MG63 (cell line): ENCODE measurements around the gene TRAF2. TPM values are rescaled to one million over a fixed set of nuclear protein-coding genes. Genes with fewer than 3 reads are reported as not detected.

Experiments
- total RNA-seq: library from RNA; depleted of rRNA; stranded (reverse); fragments of >200 nt; shearing (Covaris generic); gene quantifications from 2 replicates; pipeline ENCODE4 v1.2.3, GENCODE V29; 2014; ENCODE audit warnings: low replicate concordance; rRNA removed

Gene TRAF2
- total RNA-seq, 1 experiment from 2014 or later: 46.5 TPM

Other genes starting within 250 kb of the TRAF2 start
- gene EGFL7, start 223.6 kb upstream of the TRAF2 start, total RNA-seq: 24.5 and 25.9 TPM in 2 replicates
- gene AGPAT2, start 199.1 kb upstream of the TRAF2 start, total RNA-seq: 58.8 and 116 TPM in 2 replicates
- 11.5 and 13.3 TPM in 2 replicates for gene DIPK1B, start 173.9 kb upstream of the TRAF2 start, total RNA-seq
- gene LCN10, start 143.6 kb upstream of the TRAF2 start, total RNA-seq: not detected in 2 replicates
- gene LCN6, start 138.0 kb upstream of the TRAF2 start, total RNA-seq: not detected in 2 replicates
- gene LCN8, start 128.3 kb upstream of the TRAF2 start, total RNA-seq: not detected in 2 replicates
- not detected in 2 replicates for gene LCN15, start 122.0 kb upstream of the TRAF2 start, total RNA-seq
- 53.9 and 57.5 TPM in 2 replicates for gene TMEM141, start 95.2 kb upstream of the TRAF2 start, total RNA-seq
- gene CCDC183, start 90.2 kb upstream of the TRAF2 start, total RNA-seq: not detected in 2 replicates
- 67.4 and 101 TPM in 2 replicates for gene RABL6, start 78.6 kb upstream of the TRAF2 start, total RNA-seq
- gene AJM1, start 44.0 kb upstream of the TRAF2 start, total RNA-seq: 0.82 TPM in 1 of 2 replicates, not detected in the other
- 47.1 and 74.1 TPM in 2 replicates for gene PHPT1, start 37.1 kb upstream of the TRAF2 start, total RNA-seq
- 0.44 and 0.63 TPM in 2 replicates for gene MAMDC4, start 34.2 kb upstream of the TRAF2 start, total RNA-seq
- gene EDF1, start 20.2 kb upstream of the TRAF2 start, total RNA-seq: 402 and 494 TPM in 2 replicates
- gene FBXW5, start 58.2 kb downstream of the TRAF2 start, total RNA-seq: 66.3 and 88.3 TPM in 2 replicates
- not detected in 2 replicates for gene C8G, start 58.7 kb downstream of the TRAF2 start, total RNA-seq
- gene LCN12, start 65.8 kb downstream of the TRAF2 start, total RNA-seq: not detected in 2 replicates
- gene PTGDS, start 91.0 kb downstream of the TRAF2 start, total RNA-seq: not detected in 2 replicates
- not detected in 2 replicates for gene LCNL1, start 96.5 kb downstream of the TRAF2 start, total RNA-seq
- gene PAXX, start 105.9 kb downstream of the TRAF2 start, total RNA-seq: 27.5 and 63.0 TPM in 2 replicates
- gene CLIC3, start 110.1 kb downstream of the TRAF2 start, total RNA-seq: not detected in 2 replicates
- gene ABCA2, start 141.7 kb downstream of the TRAF2 start, total RNA-seq: 10.9 and 11.7 TPM in 2 replicates
- gene FUT7, start 145.6 kb downstream of the TRAF2 start, total RNA-seq: not detected in 2 replicates
- 86.9 and 253 TPM in 2 replicates for gene NPDC1, start 159.7 kb downstream of the TRAF2 start, total RNA-seq
- gene ENTPD2, start 167.5 kb downstream of the TRAF2 start, total RNA-seq: not detected in 2 replicates
- gene SAPCD2, start 184.0 kb downstream of the TRAF2 start, total RNA-seq: 20.8 and 32.5 TPM in 2 replicates
- gene UAP1L1, start 191.0 kb downstream of the TRAF2 start, total RNA-seq: 8.2 and 12.2 TPM in 2 replicates
- gene MAN1B1, start 200.5 kb downstream of the TRAF2 start, total RNA-seq: 77.1 and 83.1 TPM in 2 replicates
- gene DPP7, start 228.2 kb downstream of the TRAF2 start, total RNA-seq: 53.6 and 57.8 TPM in 2 replicates